HG03439 (cell line): Measurements from ENCODE around the gene SH3BGR.
"Not testable (repeated sequence)": the region's sequence is repeated elsewhere in the genome, so short reads cannot be mapped to it uniquely, and the experiment has no call there.

Experiments
- ATAC-seq: cut with Tn5 transposase; IDR thresholded peaks from one replicate; pipeline ENCODE4 v1.9.1; 2021; ENCODE audit warnings: mild to moderate bottlenecking, moderate library complexity; ENCODE audit not compliant: unreplicated experiment

Gene SH3BGR

DNA sequence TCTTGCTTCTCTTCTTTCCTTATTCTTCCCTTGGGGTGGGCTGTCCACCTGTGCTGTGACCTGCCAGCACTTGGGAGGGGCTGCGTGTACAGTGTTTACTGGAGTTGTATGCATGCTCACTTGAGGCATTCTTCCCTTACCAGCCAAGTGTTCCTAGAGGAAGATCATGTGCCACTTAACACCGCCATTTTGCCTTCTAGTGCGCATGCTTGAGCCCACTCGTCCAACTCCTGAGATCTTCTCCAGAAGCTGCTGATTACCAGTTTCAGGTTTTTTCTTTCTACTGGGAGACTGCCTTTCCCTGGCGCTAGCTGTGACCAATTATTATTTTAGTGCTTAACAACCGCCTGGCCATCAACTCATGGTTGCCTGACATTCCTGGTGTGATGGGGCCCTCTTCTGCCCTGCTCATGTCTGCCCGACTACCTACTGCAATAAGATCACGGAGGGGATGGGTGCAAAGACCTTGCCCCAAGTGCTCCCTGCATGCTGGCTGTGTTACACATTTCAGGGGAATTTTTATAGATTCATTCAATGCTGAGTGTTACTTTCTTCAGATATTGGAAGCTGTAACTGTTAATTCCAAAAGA lies 86.8 kb downstream of the SH3BGR start:
- no peak for ATAC-seq

DNA sequence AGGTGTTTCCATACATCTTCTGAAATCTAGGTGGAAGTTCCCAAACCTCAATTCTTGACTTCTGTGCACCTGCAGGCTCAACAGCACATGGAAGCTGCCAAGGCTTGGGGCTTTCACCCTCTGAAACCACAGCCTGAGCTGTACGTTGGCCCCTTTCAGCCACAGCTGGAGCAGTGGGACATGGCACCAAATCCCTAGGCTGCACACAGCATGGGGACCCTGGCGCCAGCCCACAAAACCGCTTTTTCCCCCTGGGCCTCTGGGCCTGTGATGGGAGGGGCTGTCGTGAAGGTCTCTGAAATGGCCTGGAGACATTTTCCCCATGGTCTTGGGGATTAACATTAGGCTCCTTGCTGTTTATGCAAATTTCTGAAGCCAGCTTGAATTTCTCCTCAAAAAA lies 88.6 kb downstream of the SH3BGR start:
- ATAC-seq, result not testable (repeated sequence)

DNA sequence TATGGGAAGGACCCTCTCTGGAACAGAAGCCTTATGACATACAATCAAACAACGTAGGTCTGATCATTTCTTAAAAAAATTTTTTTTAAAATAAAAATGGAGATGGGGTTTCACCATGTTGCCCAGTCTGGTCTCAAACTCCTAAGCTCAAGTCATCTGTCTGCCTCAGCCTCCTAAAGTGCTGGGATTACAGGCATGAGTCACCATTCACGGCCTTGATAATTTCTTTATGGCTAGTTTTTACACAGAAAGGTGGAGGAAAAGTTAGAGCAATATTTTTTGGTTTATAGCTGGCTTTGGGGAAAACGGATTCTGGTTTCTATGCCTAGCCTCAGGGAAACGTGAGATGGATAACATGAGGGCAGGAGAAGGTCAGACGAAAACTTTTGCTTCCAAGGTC lies 91.0 kb downstream of the SH3BGR start:
- no peak for ATAC-seq

DNA sequence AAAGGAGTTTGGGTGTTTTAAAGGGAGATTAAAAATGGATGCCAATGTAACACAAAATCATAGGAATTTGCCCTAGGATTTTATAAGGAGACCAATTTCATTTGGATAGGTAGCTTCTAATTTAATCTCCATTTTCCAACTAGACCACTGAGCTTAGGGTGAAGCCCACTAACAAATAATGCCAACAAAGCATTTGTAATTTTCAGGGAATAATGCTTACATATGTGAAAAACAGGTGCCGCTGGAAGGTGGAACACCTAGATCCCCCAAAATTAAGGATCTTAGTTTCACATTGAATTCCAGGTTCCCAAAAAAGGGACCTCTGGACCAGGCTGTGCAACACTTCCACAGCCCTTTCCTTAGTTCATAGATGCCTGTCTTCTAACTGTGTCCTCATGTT lies 94.8 kb downstream of the SH3BGR start:
- no peak for ATAC-seq

DNA sequence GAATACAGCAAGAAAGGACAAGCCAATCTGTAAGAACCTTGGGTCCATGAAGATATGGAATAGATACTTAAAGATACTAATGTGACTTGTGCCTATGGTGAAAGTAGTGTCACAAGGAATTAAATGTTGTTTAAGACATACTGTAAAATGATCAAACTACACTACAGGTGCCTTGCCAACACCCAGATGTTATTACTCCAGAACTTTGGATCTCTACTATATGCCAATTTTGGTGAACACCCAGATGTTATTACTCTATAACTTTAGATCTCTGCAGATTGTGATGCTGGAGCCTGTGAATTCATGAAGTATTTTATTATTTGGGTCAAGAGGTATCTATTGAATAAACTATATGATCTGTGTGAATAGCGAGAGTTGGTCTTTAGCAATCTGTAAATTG lies 101.1 kb downstream of the SH3BGR start:
- no peak for ATAC-seq

DNA sequence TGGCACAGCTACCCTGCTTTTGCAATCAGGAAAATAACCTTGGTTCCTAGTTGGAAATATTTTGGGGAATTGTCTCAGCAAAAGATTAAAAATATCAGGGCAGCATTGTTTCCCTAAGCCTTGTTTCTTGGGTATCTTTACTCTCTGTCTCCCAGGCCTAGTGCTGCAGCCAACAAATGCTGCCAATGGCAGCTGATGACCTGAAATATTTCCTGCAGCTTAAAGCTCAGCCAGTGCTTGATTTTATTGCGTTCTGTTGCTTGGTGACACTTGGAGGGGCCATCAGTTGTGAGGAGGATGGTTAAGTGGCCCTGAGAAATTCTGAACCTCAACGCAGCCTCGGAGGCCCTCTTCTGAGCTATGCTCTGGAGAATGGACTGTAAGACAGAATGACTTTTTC lies 101.6 kb downstream of the SH3BGR start:
- no peak for ATAC-seq

DNA sequence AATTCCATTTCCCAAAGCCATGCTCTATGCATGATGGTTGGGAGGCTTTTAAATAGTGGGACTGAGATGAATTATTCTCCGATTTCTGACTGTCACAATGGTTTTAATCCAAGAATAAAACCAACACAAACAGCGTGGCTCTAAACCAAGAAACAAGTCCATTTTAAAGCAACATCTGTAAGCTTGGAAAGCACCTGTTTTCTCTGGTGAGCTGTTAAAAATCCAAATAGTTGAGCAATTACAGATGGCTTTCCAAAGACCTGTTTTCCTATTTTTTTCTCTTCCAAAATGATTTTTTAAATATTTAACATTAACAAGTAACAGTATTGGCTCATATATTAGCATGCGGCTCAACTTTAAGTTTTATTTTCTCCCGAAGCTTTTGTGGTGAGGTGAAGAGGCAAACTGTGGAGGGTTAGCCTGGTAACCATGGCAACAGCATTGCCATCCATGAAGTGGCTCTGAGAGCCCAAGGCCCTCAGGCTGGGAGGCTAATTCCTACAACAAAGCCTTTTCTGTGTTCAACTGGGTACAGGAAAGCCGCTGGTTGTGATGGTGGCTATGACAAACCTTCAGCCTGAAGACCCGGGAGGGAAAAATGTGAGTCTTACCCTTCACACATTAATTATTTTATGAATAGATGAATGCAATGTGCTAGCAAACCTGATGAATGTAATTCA lies 104.3 kb downstream of the SH3BGR start:
- ATAC-seq, result no peak

DNA sequence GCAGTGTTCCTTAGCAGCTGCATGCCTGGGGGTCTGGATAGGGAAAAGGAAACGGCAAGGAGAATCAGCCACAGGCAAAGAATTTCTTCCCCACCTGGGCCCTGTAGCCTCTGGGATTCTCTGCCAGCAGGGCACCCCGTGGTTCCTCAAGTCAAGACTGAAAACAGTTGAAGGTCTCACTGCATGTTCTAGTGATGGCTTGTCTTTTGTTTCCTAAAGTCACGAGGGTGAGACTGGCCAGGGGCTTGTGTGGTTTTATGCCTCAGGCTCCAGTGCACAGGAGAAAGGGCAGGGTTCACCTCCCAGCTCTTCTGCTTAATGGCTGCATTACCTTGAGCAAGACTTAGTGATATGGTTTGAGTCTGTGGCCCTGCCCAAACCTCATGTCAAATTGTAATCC lies 107.7 kb downstream of the SH3BGR start:
- no peak for ATAC-seq

DNA sequence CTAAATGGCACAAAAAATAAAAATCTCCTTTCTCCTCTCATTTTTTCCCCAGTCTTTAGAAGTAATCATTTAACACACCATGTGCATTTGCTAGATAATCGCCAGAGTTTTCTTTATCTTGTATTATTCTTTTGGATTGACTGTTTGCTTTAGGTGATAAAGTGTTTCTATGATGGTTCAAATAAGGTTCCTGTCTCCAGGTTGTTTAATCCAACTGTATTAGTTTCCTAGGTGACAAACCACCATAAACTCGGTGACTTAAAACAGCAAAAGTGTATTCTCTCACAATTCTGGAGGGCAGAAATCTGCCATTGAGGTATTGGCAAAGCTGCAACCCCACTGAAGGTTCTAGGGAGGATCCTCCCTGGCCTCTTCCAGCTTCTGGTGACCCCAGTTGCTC lies 109.4 kb downstream of the SH3BGR start:
- ATAC-seq, result no peak

DNA sequence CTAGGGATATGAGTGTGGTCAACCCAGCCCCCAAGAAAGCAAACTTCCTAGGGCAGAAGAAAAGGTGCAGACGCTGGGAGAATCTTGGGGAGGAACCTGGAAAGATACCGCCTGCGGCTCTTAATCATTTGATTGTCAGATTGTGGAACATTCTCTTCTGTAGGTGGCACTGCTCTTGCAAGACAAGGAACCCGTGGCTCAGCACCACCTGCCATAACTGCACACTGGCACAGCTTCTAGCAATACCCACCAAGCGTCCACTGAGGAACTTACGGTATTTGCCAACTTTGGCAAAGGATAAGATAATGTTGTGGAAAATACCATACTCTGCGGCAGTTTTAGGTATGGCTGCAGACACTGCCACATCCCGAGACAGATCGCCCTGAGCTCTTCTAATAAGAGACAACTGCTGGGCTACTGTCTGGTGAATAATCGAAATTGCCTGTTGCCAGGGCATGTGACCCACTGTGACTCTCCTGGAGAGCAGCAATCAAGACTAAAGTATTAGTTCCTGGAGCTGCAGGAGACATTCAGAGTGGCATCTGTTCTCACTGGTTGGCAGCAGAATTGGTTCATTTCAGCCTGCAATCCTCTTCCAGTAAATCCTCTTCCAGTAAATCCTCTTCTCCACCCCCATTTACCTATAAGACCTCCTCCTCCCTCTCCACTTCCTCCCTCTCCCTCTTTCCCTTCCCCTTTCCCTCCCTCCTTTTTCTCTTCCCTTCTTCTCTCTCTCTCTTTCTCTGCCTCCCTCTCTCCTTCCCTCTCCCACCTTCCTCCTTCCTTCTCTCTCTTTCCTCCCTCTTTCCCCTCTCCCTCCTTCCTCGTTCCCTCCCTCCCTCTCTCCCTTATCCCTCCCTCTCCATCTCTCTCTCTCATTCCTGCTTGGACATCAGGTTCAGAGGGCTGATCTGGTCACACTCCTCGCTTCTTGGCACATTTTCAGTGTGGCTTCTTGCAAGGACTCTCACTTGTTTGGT lies 111.3 kb downstream of the SH3BGR start:
- ATAC-seq, result no peak

DNA sequence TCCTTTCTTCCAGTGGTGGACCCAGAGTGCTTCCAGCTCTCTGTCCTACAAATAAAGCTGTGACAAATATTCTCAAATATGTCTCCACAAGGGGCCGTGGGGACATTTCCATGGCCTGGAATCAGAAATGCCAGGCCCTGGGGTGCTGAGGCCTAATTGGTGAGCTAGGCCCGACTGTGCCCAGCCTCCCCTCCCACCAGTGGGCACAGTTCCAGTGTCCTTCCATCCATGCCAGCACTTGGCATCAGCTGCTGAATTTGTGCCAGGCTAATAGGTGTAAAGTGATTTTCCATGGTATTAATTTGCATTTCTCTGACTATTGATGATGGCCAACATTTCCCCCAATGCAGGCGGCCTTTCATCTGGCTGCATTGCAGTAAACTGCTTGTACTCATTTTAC lies 112.4 kb downstream of the SH3BGR start:
- no peak for ATAC-seq
